Natural killer cell treated with Interleukin-12 subunit alpha and Interleukin-12 subunit beta and Interleukin-15 and Interleukin-18, amount 100 ng/mL, for 72 hours (primary cell): ENCODE results near the gene GALNT2. TPM values are rescaled to one million over a fixed set of nuclear protein-coding genes. Genes with fewer than 3 reads are reported as not detected.

ENCODE experiments used
- ATAC-seq, 2 donors: fragments of 150-1000 bp; cut with Tn5 transposase in 1 of 2; sonication (Bioruptor Pico), chemical (Tn5 transposase) in 1 of 2; 2 replicates each; pipeline ENCODE4 v1.10.0; 2021
- DNase-seq: peaks from one replicate; pipeline ENCODE4 v3.0.0; 2022; ENCODE audit warnings: low spot score
- H3K27ac Mint-ChIP-seq, 2 donors: 1 replicate in 1 of 2; 2 replicates in 1 of 2; pipeline ENCODE4 v1.8.0; 2022; ENCODE audit warnings: mixed read lengths in 2 of 2, mild to moderate bottlenecking in 1 of 2, moderate library complexity in 1 of 2
- H3K27me3 Mint-ChIP-seq, 2 donors: 1 replicate in 1 of 2; 2 replicates in 1 of 2; pipeline ENCODE4 v1.8.0; 2022; ENCODE audit warnings: mixed read lengths in 2 of 2
- H3K36me3 Mint-ChIP-seq: one replicate; pipeline ENCODE4 v1.8.0; 2022; ENCODE audit warnings: mixed read lengths
- H3K4me1 Mint-ChIP-seq, 2 donors: 1 replicate in 1 of 2; 2 replicates in 1 of 2; pipeline ENCODE4 v1.8.0; 2022; ENCODE audit warnings: low read depth in 2 of 2, mixed read lengths in 2 of 2, mild to moderate bottlenecking in 1 of 2
- H3K4me3 Mint-ChIP-seq: one replicate; pipeline ENCODE4 v1.8.0; 2022; ENCODE audit warnings: mixed read lengths
- H3K9me3 Mint-ChIP-seq: 2 replicates; pipeline ENCODE4 v1.8.0; 2022; ENCODE audit warnings: mixed read lengths
- total RNA-seq, 2 donors: library from RNA; stranded (reverse); gene quantifications; one replicate each; pipeline ENCODE4 v1.2.3, GENCODE V29; 2022

GALNT2 gene
- total RNA-seq, 2 donors from 2014 or later, result 37.7 to 51.5 TPM

GRCh38 chr1:230313453-230314141, 246.6 kb downstream of the GALNT2 start:
- Mint-ChIP-seq H3K4me1 (peaks cover 2 to 5% of the 10 kb centered on the region in 2 donors), H3K36me3 (no peaks in the 10 kb centered on the region), H3K4me3 (no peak overlapping the region), H3K27me3 (peaks cover 8% of the 10 kb centered on the region in 2 donors), H3K9me3 (no peaks in the 10 kb centered on the region), H3K27ac (no peak overlapping the region)
- DNase-seq (no peak), ATAC-seq (no peak)

- peak; percentile 38 for DNase-seq
- no peaks in the 10 kb centered on the region for H3K36me3 Mint-ChIP-seq
- H3K4me3 Mint-ChIP-seq, result no peak overlapping the region
- H3K27ac Mint-ChIP-seq, result no peak overlapping the region
- H3K9me3 Mint-ChIP-seq, result no peaks in the 10 kb centered on the region
- H3K27me3 Mint-ChIP-seq, result peaks cover 8% of the 10 kb centered on the region in 2 donors
- ATAC-seq, result no peak
- peaks cover 2 to 5% of the 10 kb centered on the region in 2 donors for H3K4me1 Mint-ChIP-seq
Observed at GRCh38 chr1:230314142-230314470, 247.1 kb downstream of the GALNT2 start.

GRCh38 chr1:230315099-230315498, 248.1 kb downstream of the GALNT2 start:
- Mint-ChIP-seq H3K4me3 (no peak overlapping the region), H3K27me3 (peaks cover 8% of the 10 kb centered on the region in 2 donors), H3K27ac (no peak overlapping the region), H3K9me3 (no peaks in the 10 kb centered on the region), H3K36me3 (no peaks in the 10 kb centered on the region), H3K4me1 (peaks cover 2 to 5% of the 10 kb centered on the region in 2 donors)
- no peak for ATAC-seq
- no peak for DNase-seq

- no peaks in the 10 kb centered on the region for H3K4me1 Mint-ChIP-seq
- no peak overlapping the region for H3K4me3 Mint-ChIP-seq
- DNase-seq (no peak), ATAC-seq (peak in 1 of 2 donors; percentile 15)
- H3K36me3 Mint-ChIP-seq, result no peaks in the 10 kb centered on the region
- no peaks in the 10 kb centered on the region for H3K9me3 Mint-ChIP-seq
- H3K27me3 Mint-ChIP-seq, result peaks cover 1 to 2% of the 10 kb centered on the region in 2 donors
- no peak overlapping the region for H3K27ac Mint-ChIP-seq
Observed at GRCh38 chr1:230316864-230317745, 250.1 kb downstream of the GALNT2 start.

GRCh38 chr1:230317823-230318819, 251.1 kb downstream of the GALNT2 start:
- DNase-seq (no peak), ATAC-seq (no peak)
- Mint-ChIP-seq H3K4me1 (no peaks in the 10 kb centered on the region), H3K9me3 (no peaks in the 10 kb centered on the region), H3K27ac (no peak overlapping the region), H3K4me3 (no peak overlapping the region), H3K36me3 (no peaks in the 10 kb centered on the region), H3K27me3 (peaks cover 0 to 2% of the 10 kb centered on the region in 2 donors)

- ATAC-seq, result peak in 1 of 2 donors; percentile 30
- Mint-ChIP-seq H3K27me3 (peaks cover 0 to 3% of the 10 kb centered on the region in 2 donors), H3K9me3 (no peaks in the 10 kb centered on the region), H3K27ac (no peak overlapping the region), H3K36me3 (no peaks in the 10 kb centered on the region), H3K4me1 (no peaks in the 10 kb centered on the region), H3K4me3 (no peak overlapping the region)
- no peak for DNase-seq
Observed at GRCh38 chr1:230319014-230319747, 252.1 kb downstream of the GALNT2 start.

GRCh38 chr1:230320804-230321203, 253.8 kb downstream of the GALNT2 start:
- Mint-ChIP-seq H3K27me3 (peaks cover 0 to 4% of the 10 kb centered on the region in 2 donors), H3K36me3 (no peaks in the 10 kb centered on the region), H3K27ac (no peak overlapping the region), H3K9me3 (no peaks in the 10 kb centered on the region), H3K4me3 (no peak overlapping the region), H3K4me1 (no peaks in the 10 kb centered on the region)
- ATAC-seq (no peak), DNase-seq (no peak)

GRCh38 chr1:230321341-230321740, 254.3 kb downstream of the GALNT2 start:
- ATAC-seq, result no peak
- Mint-ChIP-seq H3K9me3 (no peaks in the 10 kb centered on the region), H3K27me3 (peaks cover 0 to 4% of the 10 kb centered on the region in 2 donors), H3K4me1 (no peaks in the 10 kb centered on the region), H3K36me3 (no peaks in the 10 kb centered on the region), H3K27ac (no peak overlapping the region), H3K4me3 (no peak overlapping the region)
- no peak for DNase-seq

- no peaks in the 10 kb centered on the region for H3K4me1 Mint-ChIP-seq
- no peaks in the 10 kb centered on the region for H3K9me3 Mint-ChIP-seq
- H3K27ac Mint-ChIP-seq, result no peak overlapping the region
- H3K4me3 Mint-ChIP-seq, result no peak overlapping the region
- no peaks in the 10 kb centered on the region for H3K36me3 Mint-ChIP-seq
- ATAC-seq, result no peak
- DNase-seq, result no peak
- peaks cover 0 to 4% of the 10 kb centered on the region in 2 donors for H3K27me3 Mint-ChIP-seq
Observed at GRCh38 chr1:230321741-230322420, 254.8 kb downstream of the GALNT2 start.

GRCh38 chr1:230322421-230322756, 255.4 kb downstream of the GALNT2 start:
- DNase-seq, result no peak
- Mint-ChIP-seq H3K27me3 (peaks cover 0 to 4% of the 10 kb centered on the region in 2 donors), H3K4me3 (no peak overlapping the region), H3K4me1 (no peaks in the 10 kb centered on the region), H3K27ac (no peak overlapping the region), H3K9me3 (no peaks in the 10 kb centered on the region), H3K36me3 (no peaks in the 10 kb centered on the region)
- no peak for ATAC-seq

GRCh38 chr1:230322967-230323547, 256.0 kb downstream of the GALNT2 start:
- no peak overlapping the region for H3K4me3 Mint-ChIP-seq
- peaks cover 0 to 6% of the 10 kb centered on the region in 2 donors for H3K4me1 Mint-ChIP-seq
- ATAC-seq (no peak), DNase-seq (no peak)
- H3K27me3 Mint-ChIP-seq, result peaks cover 0 to 8% of the 10 kb centered on the region in 2 donors
- H3K36me3 Mint-ChIP-seq, result no peaks in the 10 kb centered on the region
- H3K27ac Mint-ChIP-seq, result no peak overlapping the region
- no peaks in the 10 kb centered on the region for H3K9me3 Mint-ChIP-seq

GRCh38 chr1:230323686-230324085, 256.6 kb downstream of the GALNT2 start:
- Mint-ChIP-seq H3K27ac (no peak overlapping the region), H3K4me3 (no peak overlapping the region), H3K36me3 (no peaks in the 10 kb centered on the region), H3K4me1 (peaks cover 0 to 12% of the 10 kb centered on the region in 2 donors), H3K27me3 (peaks cover 6 to 10% of the 10 kb centered on the region in 2 donors), H3K9me3 (no peaks in the 10 kb centered on the region)
- ATAC-seq (no peak), DNase-seq (no peak)
